Activated naive CD4-positive, alpha-beta T cell treated with anti-CD3 and anti-CD28 coated beads, Interleukin-2, amount 10 ng/mL, durations not matched to agents 7 days and 5 days (primary cell): Measurements from ENCODE around the gene FABP2.
"Not testable (repeated sequence)": the region's sequence is repeated elsewhere in the genome, so short reads cannot be mapped to it uniquely, and the experiment has no call there.

ENCODE experiments used
- CTCF ChIA-PET: fragments of 350-600 bp; sonication (Branson Sonifier 250); formaldehyde crosslinking; loops from one replicate; lab custom pipeline; 2021; ENCODE audit warnings: antibody characterized with exemption; lab: Charles Lee
- DNase-seq: peaks from one replicate; pipeline ENCODE4 v3.0.0-alpha.2; 2020
- H3K27ac Mint-ChIP-seq: one replicate; pipeline ENCODE4 v1.8.0; 2021; ENCODE audit warnings: mild to moderate bottlenecking, moderate library complexity, mixed read lengths
- H3K27me3 Mint-ChIP-seq: one replicate; pipeline ENCODE4 v1.8.0; 2021; ENCODE audit warnings: mild to moderate bottlenecking, mixed read lengths
- H3K36me3 Mint-ChIP-seq: one replicate; pipeline ENCODE4 v1.8.0; 2021; ENCODE audit warnings: mixed read lengths
- H3K4me1 Mint-ChIP-seq: one replicate; pipeline ENCODE4 v1.8.0; 2021; ENCODE audit warnings: mixed read lengths
- H3K4me3 Mint-ChIP-seq: one replicate; pipeline ENCODE4 v1.8.0; 2021; ENCODE audit warnings: mild to moderate bottlenecking, moderate library complexity, mixed read lengths
- H3K9me3 Mint-ChIP-seq: one replicate; pipeline ENCODE4 v1.8.0; 2021; ENCODE audit warnings: mixed read lengths

Gene FABP2

DNA sequence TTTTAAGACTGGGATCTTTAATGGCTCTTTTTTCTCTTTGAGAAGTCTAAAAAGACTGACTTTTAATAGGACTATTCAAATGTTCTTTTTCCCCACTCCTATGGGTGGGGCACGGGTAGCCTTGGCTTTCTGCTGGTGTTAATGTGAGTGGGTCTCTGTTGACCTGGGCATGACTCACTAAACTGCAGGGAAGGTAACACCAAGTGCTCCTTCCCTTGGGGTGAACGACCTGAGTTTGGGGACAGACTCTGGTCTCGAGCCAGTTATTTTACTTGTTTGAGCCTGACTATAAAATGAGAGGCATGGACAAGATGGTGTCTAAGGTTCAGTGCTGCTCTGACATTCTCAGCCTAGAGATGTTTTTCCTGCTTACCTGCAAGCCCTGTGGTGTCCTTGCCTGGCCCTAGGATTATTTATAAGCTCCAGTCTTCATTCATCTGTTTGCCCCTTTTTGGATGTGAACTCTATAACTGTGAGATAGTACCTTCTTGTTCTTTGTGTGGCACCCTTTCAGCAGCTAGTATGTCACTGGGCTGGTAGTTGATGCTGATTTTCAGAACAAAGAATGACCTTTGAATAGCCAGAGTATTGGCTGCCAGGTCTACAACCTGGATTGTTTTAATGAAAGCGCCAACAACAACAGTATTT lies 14.5 kb upstream of the FABP2 start:
- CTCF ChIA-PET, H3K4me3 Mint-ChIP-seq, H3K27ac Mint-ChIP-seq, H3K4me1 Mint-ChIP-seq, H3K9me3 Mint-ChIP-seq, DNase-seq, H3K36me3 Mint-ChIP-seq, H3K27me3 Mint-ChIP-seq: not testable (repeated sequence)

DNA sequence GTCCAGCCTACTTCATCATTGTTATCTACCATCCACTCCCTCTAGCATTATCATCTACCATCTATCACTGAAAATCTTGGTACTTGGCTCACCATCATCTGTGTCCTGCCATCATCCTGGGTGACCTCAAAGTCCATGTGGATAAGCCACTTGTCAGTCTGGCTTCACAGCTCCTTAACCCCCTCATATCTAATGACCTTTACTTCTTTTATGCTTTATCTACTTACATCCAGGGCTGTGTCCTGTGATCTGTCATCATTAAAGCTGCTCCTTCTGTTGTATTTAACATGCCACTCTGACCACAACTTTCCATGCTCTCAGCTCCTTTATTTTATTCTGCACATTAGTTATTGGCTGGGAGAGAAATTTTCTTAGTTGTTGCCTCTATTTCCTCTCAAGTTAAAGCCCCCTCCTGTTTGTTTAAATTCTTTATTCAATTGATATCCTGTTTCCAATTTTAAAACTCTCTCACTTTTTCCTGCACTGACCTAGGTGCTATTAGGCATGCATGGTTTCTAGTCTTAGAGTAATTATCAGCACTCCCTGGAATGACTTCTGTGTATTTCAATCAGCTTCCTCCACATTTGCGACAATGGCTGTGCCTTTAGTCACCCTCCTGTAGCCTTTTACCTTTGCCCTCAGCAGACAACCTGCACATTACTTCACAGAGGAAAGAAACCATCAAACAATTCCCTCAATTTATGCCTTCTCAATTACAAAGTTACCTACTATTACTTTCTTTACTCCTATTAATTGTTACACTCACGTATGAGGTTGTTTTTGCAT lies 8.1 kb upstream of the FABP2 start:
- CTCF ChIA-PET = no interaction called here
- no peaks in the 10 kb centered on the region for H3K4me1 Mint-ChIP-seq
- no peak for DNase-seq
- H3K4me3 Mint-ChIP-seq = no peak overlapping the region
- H3K27me3 Mint-ChIP-seq = peaks cover 14% of the 10 kb centered on the region
- no peaks in the 10 kb centered on the region for H3K9me3 Mint-ChIP-seq
- H3K36me3 Mint-ChIP-seq = no peaks in the 10 kb centered on the region
- H3K27ac Mint-ChIP-seq = no peak overlapping the region

- no peaks in the 10 kb centered on the region for H3K36me3 Mint-ChIP-seq
These were observed 6.8 kb upstream of the FABP2 start for GRCh38 chr4:119328695-119329094.

DNA sequence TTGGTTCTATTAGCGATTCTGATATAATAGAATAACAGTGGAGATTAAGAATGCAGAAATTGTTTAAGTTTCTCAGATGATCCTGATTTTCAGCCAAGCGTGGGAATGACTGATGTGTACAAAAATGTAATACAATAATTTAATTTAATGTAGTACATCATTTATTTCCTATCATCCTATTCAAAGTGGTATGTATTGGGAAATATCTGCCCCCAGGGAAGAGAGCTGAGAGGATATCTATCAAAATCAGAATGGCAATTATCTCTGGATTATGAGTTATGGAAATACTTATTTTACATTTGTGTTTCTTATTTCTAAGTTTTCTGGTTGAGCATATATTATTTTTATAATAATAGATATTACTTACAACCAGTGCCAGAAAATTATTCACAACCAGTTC lies 3.9 kb downstream of the FABP2 start:
- Mint-ChIP-seq H3K27ac (no peak overlapping the region), H3K9me3 (no peaks in the 10 kb centered on the region), H3K36me3 (no peaks in the 10 kb centered on the region), H3K4me3 (no peak overlapping the region), H3K4me1 (no peaks in the 10 kb centered on the region), H3K27me3 (peaks cover 9% of the 10 kb centered on the region)
- CTCF ChIA-PET = interaction anchor here (1.0 to 1.7 kb wide), 3 partner anchors 174 to 311 kb away, joined by 3 to 5 read pairs (median 4); partner anchors contain the start of gene PDE5A
- DNase-seq = no peak

More at GRCh38 chr4:119328695-119329094, 6.8 kb upstream of the FABP2 start:
- Mint-ChIP-seq H3K4me1 (no peaks in the 10 kb centered on the region), H3K27me3 (peaks cover 14% of the 10 kb centered on the region), H3K27ac (no peak overlapping the region), H3K9me3 (no peaks in the 10 kb centered on the region), H3K4me3 (no peak overlapping the region)
- CTCF ChIA-PET = no interaction called here
- no peak for DNase-seq

GRCh38 chr4:119315036-119315435 lies 6.9 kb downstream of the FABP2 start:
- Mint-ChIP-seq H3K4me3 (no peak overlapping the region), H3K4me1 (no peaks in the 10 kb centered on the region), H3K27me3 (peaks cover 4% of the 10 kb centered on the region), H3K9me3 (no peaks in the 10 kb centered on the region), H3K27ac (no peak overlapping the region), H3K36me3 (no peaks in the 10 kb centered on the region)
- DNase-seq = no peak
- CTCF ChIA-PET = interaction anchor here (1.0 to 2.9 kb wide), 3 partner anchors 178 to 736 kb away, joined by 3 to 14 read pairs (median 4); no protein-coding TSS in a partner anchor

DNA sequence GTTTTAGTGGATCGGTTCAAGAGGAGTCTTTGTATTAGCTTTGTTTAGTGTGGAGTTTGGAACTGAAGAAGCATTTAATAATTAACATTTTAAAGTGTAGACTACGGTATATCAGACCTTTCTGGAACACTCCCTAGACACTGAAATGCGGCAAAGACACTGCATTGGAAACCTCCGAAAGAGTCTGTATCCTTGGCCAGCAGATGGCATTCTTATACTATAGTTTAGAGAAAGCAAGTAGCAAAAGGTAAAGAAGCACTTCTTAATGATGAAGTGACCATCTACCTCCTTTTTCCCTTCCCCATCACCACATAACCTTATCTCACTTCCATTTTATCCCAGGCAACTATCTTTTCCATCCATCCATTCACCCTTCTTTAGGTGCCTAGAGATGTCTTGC lies 7.6 kb downstream of the FABP2 start:
- DNase-seq = peak; percentile 49
- Mint-ChIP-seq H3K27ac (no peak overlapping the region), H3K4me1 (no peaks in the 10 kb centered on the region), H3K27me3 (peaks cover 4% of the 10 kb centered on the region), H3K4me3 (no peak overlapping the region), H3K9me3 (no peaks in the 10 kb centered on the region), H3K36me3 (no peaks in the 10 kb centered on the region)
- CTCF ChIA-PET = interaction anchor here (1.5 to 4.0 kb wide), 4 partner anchors 178 to 314 kb away, joined by 4 to 20 read pairs (median 14); partner anchors contain the start of gene PDE5A

DNA sequence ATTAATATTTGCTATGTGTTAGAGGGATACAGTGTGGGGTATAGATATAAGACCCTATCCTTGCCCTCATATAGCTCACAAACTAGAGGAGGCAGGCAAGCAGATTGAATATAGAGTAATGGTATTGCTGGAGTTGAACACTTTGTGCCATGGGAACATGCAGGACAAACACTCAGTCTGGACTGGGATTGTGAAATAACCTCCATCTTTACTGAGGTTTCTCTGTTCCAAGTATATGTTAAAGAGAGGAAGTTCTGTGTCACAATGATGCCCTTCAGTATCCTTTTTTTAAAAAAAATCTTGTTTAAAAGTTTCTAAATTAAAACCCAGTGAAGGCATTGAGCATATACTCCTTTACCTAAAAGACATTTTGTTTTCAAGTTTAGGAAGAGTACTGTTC lies 8.7 kb downstream of the FABP2 start:
- no peaks in the 10 kb centered on the region for H3K36me3 Mint-ChIP-seq
- peaks cover 4% of the 10 kb centered on the region for H3K27me3 Mint-ChIP-seq
- H3K4me3 Mint-ChIP-seq = no peak overlapping the region
- no peak for DNase-seq
- H3K27ac Mint-ChIP-seq = no peak overlapping the region
- H3K4me1 Mint-ChIP-seq = no peaks in the 10 kb centered on the region
- no peaks in the 10 kb centered on the region for H3K9me3 Mint-ChIP-seq
- CTCF ChIA-PET = interaction anchor here (0.6 to 4.0 kb wide), 5 partner anchors 14 to 736 kb away, joined by 3 to 20 read pairs (median 4); partner anchors contain the start of gene PDE5A

GRCh38 chr4:119310826-119311225 lies 11.1 kb downstream of the FABP2 start:
- Mint-ChIP-seq H3K4me1 (peaks cover 6% of the 10 kb centered on the region), H3K9me3 (no peaks in the 10 kb centered on the region), H3K4me3 (no peak overlapping the region), H3K36me3 (no peaks in the 10 kb centered on the region), H3K27me3 (peaks cover 3% of the 10 kb centered on the region), H3K27ac (no peak overlapping the region)
- DNase-seq = no peak
- CTCF ChIA-PET = interaction anchor here (0.8 to 4.0 kb wide), 3 partner anchors 183 to 318 kb away, joined by 4 to 20 read pairs (median 6); partner anchors contain the start of gene PDE5A

DNA sequence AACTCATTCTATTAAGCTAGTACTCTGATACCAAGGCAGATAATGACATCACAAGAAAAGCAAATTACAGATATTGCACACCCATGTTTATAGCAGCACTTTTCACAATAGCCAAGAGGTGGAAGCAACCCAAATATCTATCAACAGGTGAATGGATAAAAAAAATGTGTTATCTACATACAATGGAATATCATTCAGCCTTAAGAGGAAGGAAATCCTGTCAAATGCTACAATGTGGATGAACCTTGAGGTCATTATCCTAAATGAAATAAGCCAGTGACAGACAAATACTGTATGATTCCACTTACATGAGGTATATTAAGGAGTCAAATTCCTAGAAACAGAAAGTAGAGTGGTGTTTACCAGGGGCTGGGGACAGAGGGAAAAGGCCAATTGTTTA lies 14.3 kb downstream of the FABP2 start:
- H3K27ac Mint-ChIP-seq = no peak overlapping the region
- CTCF ChIA-PET = interaction anchor here (1.2 to 1.5 kb wide), 2 partner anchors 10 to 186 kb away, joined by 4 read pairs; no protein-coding TSS in a partner anchor
- no peaks in the 10 kb centered on the region for H3K9me3 Mint-ChIP-seq
- no peak for DNase-seq
- no peaks in the 10 kb centered on the region for H3K27me3 Mint-ChIP-seq
- no peaks in the 10 kb centered on the region for H3K36me3 Mint-ChIP-seq
- H3K4me3 Mint-ChIP-seq = no peak overlapping the region
- H3K4me1 Mint-ChIP-seq = peaks cover 6% of the 10 kb centered on the region

- Mint-ChIP-seq H3K4me1 (peaks cover 21% of the 10 kb centered on the region), H3K27me3 (no peaks in the 10 kb centered on the region), H3K36me3 (peaks cover 7% of the 10 kb centered on the region), H3K27ac (no peak overlapping the region), H3K9me3 (no peaks in the 10 kb centered on the region), H3K4me3 (no peak overlapping the region)
- CTCF ChIA-PET = no interaction called here
- DNase-seq = no peak
These were observed 17.5 kb downstream of the FABP2 start for GRCh38 chr4:119304431-119304830.

DNA sequence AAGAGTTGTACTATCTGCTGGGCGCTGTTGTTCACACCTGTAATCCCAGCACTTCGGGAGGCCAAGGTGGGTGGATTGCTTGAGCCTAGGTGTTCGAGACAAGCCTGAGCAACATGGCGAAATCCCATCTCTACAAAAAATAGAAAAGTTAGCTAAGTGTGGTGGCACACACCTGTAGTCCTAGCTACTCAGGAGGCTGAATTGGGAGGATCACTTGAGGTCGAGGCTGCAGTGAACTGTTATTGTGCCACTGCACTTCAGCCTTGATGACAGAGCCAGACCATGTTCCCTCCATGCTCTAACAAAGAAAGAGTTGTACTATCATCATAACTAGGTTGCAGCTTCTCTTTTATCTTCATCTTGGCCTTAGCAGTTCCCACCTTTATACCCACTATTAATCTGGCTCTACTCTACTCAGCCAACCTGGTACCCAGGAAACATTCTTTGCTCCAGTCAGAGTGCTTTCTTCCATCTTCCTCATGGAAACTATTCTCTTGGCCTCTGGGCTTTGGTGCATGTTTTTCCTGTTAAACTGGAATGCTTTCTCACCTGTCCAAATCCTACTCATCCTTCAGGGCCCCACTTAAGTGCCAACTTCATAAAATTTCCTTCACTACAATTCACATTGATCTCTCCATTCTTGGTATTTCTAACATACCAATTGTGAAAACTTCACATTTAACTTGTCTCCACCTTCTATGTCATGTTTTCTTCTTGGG lies 18.2 kb downstream of the FABP2 start:
- no peaks in the 10 kb centered on the region for H3K27me3 Mint-ChIP-seq
- H3K4me3 Mint-ChIP-seq = no peak overlapping the region
- peaks cover 26% of the 10 kb centered on the region for H3K4me1 Mint-ChIP-seq
- no peak for DNase-seq
- CTCF ChIA-PET = no interaction called here
- H3K9me3 Mint-ChIP-seq = no peaks in the 10 kb centered on the region
- H3K36me3 Mint-ChIP-seq = peaks cover 14% of the 10 kb centered on the region
- no peak overlapping the region for H3K27ac Mint-ChIP-seq

GRCh38 chr4:119302073-119302832 lies 19.7 kb downstream of the FABP2 start:
- peaks cover 24% of the 10 kb centered on the region for H3K36me3 Mint-ChIP-seq
- H3K4me1 Mint-ChIP-seq = peaks cover 37% of the 10 kb centered on the region
- no peak for DNase-seq
- H3K27ac Mint-ChIP-seq = peak overlapping the region; percentile 45
- no peak overlapping the region for H3K4me3 Mint-ChIP-seq
- no peaks in the 10 kb centered on the region for H3K27me3 Mint-ChIP-seq
- no peaks in the 10 kb centered on the region for H3K9me3 Mint-ChIP-seq
- CTCF ChIA-PET = no interaction called here

GRCh38 chr4:119300101-119300978 lies 21.6 kb downstream of the FABP2 start:
- CTCF ChIA-PET = interaction anchor here (0.9 to 1.9 kb wide), 5 partner anchors 87 to 770 kb away, joined by 3 to 9 read pairs (median 5); partner anchors contain the start of gene USP53
- peaks cover 36% of the 10 kb centered on the region for H3K36me3 Mint-ChIP-seq
- H3K4me3 Mint-ChIP-seq = peak overlapping the region; percentile 85
- no peaks in the 10 kb centered on the region for H3K27me3 Mint-ChIP-seq
- peaks cover 38% of the 10 kb centered on the region for H3K4me1 Mint-ChIP-seq
- DNase-seq = peak; percentile 95
- no peaks in the 10 kb centered on the region for H3K9me3 Mint-ChIP-seq
- peak overlapping the region; percentile 98 for H3K27ac Mint-ChIP-seq
